Activated naive CD4-positive, alpha-beta T cell (primary cell): ENCODE results near the gene PINLYP.
A peak's percentile ranks its signal among the peaks of the same experiment; 100 is the strongest.

Source experiments
- DNase-seq, 4 experiments: peaks; one replicate each; lab custom pipeline; 2025; lab: John Stamatoyannopoulos, UW

The PINLYP gene

GRCh38 chr19:43548706-43549105 is 26.9 kb upstream of the PINLYP start:
- DNase-seq: no peak

- DNase-seq: no peak
Observed at GRCh38 chr19:43551399-43552197, 24.0 kb upstream of the PINLYP start.

DNA sequence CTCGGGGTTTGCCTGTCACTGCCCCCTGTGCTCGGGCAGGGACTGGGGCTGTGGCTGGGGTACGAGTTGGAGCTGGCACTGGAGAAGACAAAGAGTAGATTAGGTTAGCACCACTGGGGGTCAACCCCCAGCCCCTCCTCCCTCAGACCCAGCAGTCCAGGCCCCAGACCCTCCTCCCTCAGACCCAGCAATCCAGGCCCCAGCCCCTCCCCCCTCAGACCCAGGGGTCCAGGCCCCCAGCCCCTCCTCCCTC is 23.5 kb upstream of the PINLYP start:
- DNase-seq: no peak

DNA sequence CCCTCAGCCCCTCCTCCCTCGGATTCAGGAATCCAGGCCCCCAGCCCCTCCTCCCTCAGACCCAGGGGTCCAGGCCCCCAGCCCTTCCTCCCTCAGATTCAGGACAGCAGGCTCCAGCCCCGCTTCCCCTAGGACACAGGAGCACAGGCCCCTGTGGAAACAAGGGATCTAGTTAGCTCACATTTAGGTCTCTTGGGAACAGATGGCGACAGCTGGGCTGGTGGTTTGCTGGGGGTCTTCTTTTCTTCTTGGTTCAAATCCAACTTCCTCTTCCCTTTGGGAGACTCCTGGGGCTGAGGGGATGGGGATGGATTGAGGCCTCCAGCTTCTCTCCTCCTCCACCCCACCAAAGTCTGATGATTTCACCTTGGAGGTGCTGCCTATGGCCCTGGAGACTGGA is 23.0 kb upstream of the PINLYP start:
- no peak for DNase-seq

DNA sequence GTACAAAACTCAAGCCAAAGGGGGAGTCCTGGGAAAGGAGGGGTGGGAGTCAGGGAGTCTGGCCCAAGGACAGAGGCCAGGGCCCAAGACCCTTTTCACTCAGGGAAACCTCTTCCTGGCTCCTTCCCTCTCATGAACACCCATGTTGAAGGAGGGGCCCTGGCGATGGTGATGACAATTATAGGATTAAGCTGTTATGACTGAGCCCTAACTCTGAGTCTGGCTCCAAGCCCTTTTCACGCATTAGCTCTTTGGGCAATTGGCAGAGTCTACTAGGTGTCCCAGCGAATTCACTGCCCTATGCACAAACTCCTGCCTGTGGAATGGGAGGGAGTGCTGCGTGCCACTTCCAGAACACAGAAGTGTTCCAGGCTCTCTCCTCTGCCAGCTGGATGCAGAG is 21.9 kb upstream of the PINLYP start:
- DNase-seq: no peak

DNA sequence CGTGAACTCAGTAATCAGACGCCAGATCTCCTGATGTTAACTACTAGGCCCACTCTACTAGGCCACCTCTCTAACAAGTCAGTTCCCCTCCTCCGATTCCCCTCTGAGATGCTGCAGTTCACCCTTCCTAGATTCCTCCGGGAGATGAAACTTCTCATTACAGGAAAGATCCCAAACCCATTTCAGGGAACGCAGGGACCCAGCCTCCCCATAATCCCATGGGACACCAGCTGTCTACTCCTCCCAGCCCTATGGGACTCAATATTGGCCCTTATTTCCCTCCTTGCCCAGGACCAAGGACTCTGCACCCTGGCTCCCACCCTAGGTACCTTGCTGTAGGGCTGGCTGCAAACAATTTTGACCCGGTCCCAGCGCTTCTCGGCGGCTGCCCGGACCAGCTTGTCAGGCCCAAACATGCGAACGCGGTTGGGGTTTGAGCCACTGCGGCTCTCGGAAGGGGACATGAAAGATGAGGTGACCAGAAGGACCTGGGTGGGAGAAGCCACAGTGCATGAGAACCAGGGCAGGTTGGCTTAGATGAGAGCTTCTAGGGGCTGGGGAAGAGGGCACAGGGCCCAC is 21.2 kb upstream of the PINLYP start:
- no peak for DNase-seq

GRCh38 chr19:43555185-43555770 is 20.3 kb upstream of the PINLYP start:
- peak; percentile 41 to 76 (median 62) for DNase-seq

- DNase-seq: no peak
Observed at GRCh38 chr19:43560687-43561086, 14.9 kb upstream of the PINLYP start.

DNA sequence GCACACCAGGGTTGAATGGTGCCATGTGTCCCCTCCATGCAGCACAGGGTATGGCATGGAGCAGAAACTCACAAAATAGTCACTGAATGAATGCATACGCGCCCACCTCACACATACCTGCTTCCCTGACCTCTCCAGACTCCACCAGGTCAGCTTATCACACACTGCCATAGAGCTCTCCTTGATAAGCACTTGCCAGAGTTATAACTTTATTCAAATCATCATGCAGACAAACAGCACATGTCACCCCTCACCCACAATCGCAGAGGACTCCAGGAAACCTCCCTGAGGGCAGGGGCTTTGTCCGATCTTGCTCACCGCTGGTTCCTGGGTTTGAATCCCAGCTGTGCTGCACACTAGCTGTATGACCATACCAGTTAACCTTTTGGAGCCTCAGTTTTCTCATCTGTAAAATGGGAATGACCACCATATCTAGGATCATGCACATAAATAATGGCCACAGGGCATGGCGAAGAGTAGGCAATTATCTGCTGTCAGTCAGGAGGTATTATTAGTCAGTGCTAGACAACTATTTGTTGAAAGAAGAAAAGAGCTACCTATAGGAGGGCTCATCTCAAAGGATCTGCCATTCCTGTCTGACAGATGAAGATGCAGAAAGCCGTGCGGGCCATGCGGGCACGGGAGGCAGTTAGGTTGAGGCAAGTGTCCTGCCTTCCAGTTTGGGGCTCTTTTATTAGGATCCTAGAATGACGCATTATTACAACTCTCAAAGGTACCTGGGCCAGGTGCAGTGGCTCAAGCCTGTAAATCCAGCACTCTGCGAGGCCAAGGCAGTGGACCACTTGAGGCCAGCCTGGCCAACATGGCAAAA is 14.2 kb upstream of the PINLYP start:
- DNase-seq: no peak

DNA sequence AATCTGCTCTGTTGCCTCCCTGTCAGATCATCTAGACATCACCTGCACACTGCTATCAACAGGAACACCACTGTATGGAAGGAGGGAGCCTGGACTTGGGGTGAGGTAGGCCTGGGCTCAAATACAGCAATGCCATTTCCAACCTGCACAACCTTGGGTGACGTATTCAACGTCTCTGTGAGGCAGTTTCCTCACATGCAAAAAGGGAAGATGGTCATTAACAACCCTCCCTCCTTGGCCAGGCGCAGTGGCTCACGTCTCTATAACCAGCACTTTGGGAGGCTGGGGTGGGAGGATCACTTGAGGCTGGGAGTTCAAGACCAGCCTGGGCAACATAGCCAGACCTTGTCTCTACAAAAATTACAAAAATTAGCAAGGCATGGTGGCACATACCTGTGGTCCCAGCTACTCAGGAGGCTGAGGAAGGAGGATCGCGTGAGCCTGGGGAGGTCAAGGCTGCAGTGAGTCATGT is 13.3 kb upstream of the PINLYP start:
- no peak for DNase-seq

DNA sequence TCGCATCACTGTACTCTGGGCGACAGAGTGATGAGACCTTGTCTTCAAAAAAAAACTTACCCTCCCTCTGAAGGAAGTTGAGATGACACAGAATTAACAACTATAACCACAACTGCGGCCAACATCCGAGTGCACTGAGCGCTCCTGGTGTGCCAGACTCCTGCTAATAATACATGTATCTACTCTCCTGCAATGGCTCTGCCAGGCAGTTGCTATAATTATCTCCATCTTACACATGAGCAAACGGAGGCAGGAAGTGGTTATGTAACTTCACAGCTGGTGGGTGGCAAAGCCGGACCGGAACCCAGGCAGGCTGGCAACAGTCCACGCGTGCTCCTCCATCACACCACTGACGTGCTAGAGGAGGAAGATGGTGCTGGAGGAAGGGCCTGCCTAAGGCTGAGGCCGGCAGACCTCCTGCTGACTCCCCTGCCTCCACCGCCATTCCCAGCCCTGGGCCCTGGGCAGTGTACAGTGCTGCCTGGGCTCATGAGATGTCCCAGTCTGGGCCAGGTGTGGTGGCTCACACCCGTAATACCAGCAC is 12.8 kb upstream of the PINLYP start:
- peak in 3 of 4 experiments; percentile 20 to 62 (median 45) for DNase-seq

DNA sequence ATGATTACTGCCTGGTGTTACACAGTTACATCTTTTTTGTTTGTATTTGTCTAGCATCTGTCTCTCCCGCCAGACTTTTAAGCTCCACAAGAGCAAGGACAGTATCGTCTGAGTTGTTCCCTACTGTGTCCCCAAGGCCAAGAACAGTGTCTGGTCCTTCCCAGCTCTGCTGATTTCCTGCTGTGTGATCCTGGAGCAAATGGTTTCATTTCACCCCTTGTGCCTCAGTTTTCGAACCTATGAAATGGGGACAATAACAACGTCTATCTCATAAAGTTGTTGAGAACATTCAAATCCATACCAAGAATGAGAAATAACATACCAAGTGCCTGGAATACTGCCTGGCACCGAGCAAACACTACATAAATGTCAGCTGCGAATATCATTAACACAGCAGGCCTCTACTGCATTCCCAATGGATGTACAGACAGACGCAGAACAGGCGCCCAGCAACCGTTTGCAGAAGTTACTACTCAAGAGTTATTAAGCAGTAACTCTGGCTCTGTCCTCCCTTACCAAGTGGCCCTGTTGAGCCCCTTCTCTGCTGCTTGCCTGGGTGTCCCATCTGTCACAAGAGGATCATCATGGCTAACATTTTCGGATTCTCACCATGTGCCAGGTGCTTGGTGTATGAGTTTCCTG is 11.7 kb upstream of the PINLYP start:
- DNase-seq: no peak

GRCh38 chr19:43564800-43565199 is 10.8 kb upstream of the PINLYP start:
- no peak for DNase-seq

- DNase-seq: no peak
Observed at GRCh38 chr19:43569657-43570056, 5.9 kb upstream of the PINLYP start.

DNA sequence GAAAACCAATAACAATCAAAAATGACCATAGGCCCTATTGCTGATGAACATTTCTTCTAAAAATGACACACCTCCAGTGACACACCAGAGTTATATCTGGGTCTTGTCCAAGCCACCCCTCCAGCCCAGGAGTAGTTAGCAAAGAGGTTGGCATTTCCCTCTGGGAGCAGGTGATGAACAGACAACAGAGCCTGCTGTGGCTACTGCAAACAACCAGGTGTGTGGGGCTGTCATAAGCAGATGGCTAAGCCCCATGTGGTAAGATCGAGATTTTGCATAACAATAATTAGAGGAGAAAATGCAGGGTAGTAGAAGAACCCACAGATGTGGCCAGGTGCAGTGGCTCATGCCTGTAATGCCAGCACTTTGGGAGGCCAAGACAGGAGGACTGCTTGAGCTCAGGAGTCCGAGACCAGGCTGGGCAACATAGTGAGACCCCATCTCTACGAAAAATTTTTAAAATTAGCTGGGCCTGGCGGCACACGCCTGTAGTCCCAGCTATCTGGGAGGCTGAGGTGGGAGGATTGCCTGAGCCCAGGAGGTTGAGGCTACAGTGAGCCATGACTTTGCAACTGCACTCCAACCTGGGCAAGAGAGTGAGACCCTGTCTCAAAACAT is 5.3 kb upstream of the PINLYP start:
- DNase-seq: no peak

DNA sequence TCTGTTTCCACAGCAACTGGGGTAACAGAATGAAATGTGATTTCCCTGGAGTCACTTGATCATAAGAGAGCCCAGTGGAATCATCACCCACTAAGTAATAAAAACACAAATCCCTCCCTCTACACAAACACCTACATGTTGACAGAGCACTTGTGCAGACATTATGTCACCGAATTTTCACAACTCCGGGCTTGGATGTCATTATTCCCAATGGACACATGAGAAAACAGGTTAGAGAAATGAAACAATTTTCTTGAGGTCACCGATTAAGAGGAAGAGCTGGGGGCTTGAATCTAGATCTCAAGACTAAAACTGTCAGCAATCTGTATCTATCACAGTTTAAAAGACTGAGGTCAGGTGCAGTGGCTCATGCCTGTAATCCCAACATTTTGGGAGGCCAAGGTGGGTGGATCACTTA is 3.4 kb upstream of the PINLYP start:
- DNase-seq: no peak

GRCh38 chr19:43574424-43575155 is 1.0 kb upstream of the PINLYP start:
- no peak for DNase-seq

GRCh38 chr19:43575955-43576878 is 616 bp downstream of the PINLYP start:
- peak in 1 of 4 experiments; percentile 14 for DNase-seq

DNA sequence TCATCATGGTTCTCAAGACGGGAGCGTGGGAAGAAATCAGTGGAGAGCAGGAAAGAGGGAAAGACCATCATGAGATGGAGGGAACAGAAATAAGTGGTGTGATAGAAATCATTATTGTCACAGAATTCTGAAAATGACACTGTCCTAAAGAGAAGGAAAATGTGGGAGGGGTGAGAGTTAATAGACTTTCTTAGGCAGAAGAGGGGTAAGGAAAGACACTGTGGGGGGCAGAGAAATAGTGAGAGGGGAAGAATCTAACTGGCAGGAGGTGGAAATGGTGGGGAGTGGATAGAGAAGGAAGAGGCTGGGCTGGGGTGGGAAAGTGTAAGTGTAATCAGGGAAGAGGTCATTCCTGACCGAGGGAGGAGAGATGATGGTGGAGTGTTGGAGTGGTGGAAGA is 3.2 kb downstream of the PINLYP start:
- no peak for DNase-seq

- no peak for DNase-seq
Observed at GRCh38 chr19:43581467-43581866, 5.9 kb downstream of the PINLYP start.
